CD4-positive, alpha-beta T cell treated with Interferon gamma for 1 hour (primary cell): Measurements from ENCODE around the gene BTBD17.
A peak's percentile ranks its signal among the peaks of the same experiment; 100 is the strongest.

Experiments
- DNase-seq: peaks from one replicate; pipeline ENCODE4 v3.0.0-alpha.2; 2020

The BTBD17 gene

GRCh38 chr17:74357466-74357809 is 4.2 kb downstream of the BTBD17 start:
- no peak for DNase-seq

GRCh38 chr17:74356646-74357465 is 4.8 kb downstream of the BTBD17 start:
- no peak for DNase-seq

- no peak for DNase-seq
These were observed 6.6 kb downstream of the BTBD17 start for GRCh38 chr17:74355065-74355464.

- no peak for DNase-seq
These were observed 7.1 kb downstream of the BTBD17 start for GRCh38 chr17:74354561-74354960.

GRCh38 chr17:74354123-74354522 is 7.5 kb downstream of the BTBD17 start:
- DNase-seq: peak; percentile 21

- DNase-seq: no peak
These were observed 8.1 kb downstream of the BTBD17 start for GRCh38 chr17:74353446-74354060.

- DNase-seq: no peak
These were observed 10.0 kb downstream of the BTBD17 start for GRCh38 chr17:74351552-74352210.

GRCh38 chr17:74350486-74350885 is 11.2 kb downstream of the BTBD17 start:
- DNase-seq: no peak

- DNase-seq: no peak
These were observed 12.5 kb downstream of the BTBD17 start for GRCh38 chr17:74349120-74349519.

- DNase-seq: no peak
These were observed 14.0 kb downstream of the BTBD17 start for GRCh38 chr17:74347646-74348045.

GRCh38 chr17:74345433-74346241 is 16.0 kb downstream of the BTBD17 start:
- DNase-seq: no peak

- DNase-seq: no peak
These were observed 17.0 kb downstream of the BTBD17 start for GRCh38 chr17:74344658-74345057.

GRCh38 chr17:74343526-74344284 is 18.0 kb downstream of the BTBD17 start:
- DNase-seq: no peak

- no peak for DNase-seq
These were observed 18.5 kb downstream of the BTBD17 start for GRCh38 chr17:74343121-74343520.

- no peak for DNase-seq
These were observed 19.4 kb downstream of the BTBD17 start for GRCh38 chr17:74342224-74342623.

- no peak for DNase-seq
These were observed 21.1 kb downstream of the BTBD17 start for GRCh38 chr17:74340470-74341023.

GRCh38 chr17:74339537-74340195 is 22.0 kb downstream of the BTBD17 start:
- no peak for DNase-seq

- DNase-seq: no peak
These were observed 23.7 kb downstream of the BTBD17 start for GRCh38 chr17:74337834-74338500.

- DNase-seq: no peak
These were observed 25.4 kb downstream of the BTBD17 start for GRCh38 chr17:74336307-74336706.

GRCh38 chr17:74335529-74336062 is 26.1 kb downstream of the BTBD17 start:
- DNase-seq: no peak
